GM21423 (cell line): ENCODE results near the gene IMMP2L.
"Not testable (repeated sequence)": the region's sequence is repeated elsewhere in the genome, so short reads cannot be mapped to it uniquely, and the experiment has no call there.

ENCODE experiments used
- ATAC-seq: cut with Tn5 transposase; IDR thresholded peaks from one replicate; pipeline ENCODE4 v1.9.1; 2021; ENCODE audit warnings: mild to moderate bottlenecking, moderate library complexity; ENCODE audit not compliant: unreplicated experiment

IMMP2L gene

DNA sequence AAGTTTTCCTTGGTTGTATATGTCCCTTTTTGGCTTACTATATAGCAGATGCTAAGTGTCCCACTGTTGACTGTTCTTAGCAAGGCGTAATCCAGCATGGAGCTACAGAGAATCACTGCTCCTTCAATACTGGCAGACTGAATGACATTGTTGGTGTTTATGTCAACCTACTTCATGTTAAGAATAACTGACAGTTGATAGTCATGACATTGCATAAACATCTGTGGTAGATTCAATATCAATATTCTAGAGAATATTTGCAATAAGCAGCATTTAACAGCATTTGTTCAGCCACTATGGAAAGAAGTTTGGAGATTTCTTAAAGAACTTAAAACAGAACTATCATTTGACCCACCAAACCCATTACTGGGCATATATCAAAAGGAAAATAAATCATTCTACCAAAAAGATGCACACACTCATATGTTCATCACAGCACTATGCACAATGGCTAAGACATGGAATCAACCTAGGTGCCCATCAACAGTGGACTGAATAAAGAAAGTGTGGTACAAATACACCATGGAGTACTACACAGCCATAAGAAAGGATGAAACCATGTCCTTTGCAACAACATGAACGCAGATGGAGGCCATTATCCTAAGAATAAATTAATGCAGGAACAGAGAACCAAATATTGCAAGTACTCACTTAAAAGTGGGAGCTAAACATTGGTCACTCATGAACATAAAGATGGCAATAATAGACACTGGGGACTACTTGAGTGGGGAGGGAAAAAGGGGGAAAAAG is 88.7 kb downstream of the IMMP2L start:
- ATAC-seq: no peak

- no peak for ATAC-seq
Observed at GRCh38 chr7:111470998-111471397, 91.3 kb downstream of the IMMP2L start.

DNA sequence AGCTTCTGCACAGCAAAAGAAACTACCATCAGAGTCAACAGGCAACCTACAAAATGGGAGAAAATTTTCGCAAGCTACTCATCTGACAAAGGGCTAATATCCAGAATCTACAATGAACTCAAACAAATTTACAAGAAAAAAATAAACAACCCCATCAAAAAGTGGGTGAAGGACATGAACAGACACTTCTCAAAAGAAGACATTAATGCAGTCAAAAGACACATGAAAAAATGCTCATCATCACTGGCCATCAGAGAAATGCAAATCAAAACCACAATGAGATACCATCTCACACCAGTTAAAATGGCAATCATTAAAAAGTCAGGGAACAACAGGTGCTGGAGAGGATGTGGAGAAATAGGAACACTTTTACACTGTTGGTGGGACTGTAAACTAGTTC is 92.4 kb downstream of the IMMP2L start:
- ATAC-seq: not testable (repeated sequence)

GRCh38 chr7:111465774-111466173 is 96.5 kb downstream of the IMMP2L start:
- ATAC-seq: not testable (repeated sequence)

DNA sequence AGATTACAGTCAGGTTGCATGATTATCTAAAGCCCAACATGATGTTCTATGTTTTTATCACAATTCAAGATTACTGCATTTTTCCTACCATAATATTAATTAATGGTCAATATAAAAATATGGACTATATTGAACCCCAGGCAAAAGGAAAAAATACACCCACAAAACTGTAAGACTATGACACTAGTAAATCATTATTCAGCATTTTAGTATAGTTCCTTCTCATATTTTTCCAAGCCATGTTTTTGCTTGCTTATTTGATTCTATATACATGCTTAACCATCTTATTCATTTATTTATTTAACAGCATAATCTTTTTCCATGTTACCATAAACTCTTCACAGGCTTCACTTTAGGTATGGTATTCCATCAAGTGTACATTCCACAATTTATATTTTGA is 101.6 kb downstream of the IMMP2L start:
- no peak for ATAC-seq

- ATAC-seq: no peak
Observed at GRCh38 chr7:111459757-111460280, 102.5 kb downstream of the IMMP2L start.

- no peak for ATAC-seq
Observed at GRCh38 chr7:111459065-111459756, 103.1 kb downstream of the IMMP2L start.

- not testable (repeated sequence) for ATAC-seq
Observed at GRCh38 chr7:111450705-111451104, 111.6 kb downstream of the IMMP2L start.

DNA sequence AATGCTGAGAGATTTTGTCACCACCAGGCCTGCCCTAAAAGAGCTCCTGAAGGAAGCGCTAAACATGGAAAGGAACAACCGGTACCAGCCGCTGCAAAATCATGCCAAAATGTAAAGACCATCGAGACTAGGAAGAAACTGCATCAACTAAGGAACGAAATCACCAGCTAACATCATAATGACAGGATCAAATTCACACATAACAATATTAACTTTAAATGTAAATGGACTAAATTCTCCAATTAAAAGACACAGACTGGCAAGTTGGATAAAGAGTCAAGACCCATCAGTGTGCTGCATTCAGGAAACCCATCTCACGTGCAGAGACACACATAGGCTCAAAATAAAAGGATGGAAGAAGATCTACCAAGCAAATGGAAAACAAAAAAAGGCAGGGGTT is 114.8 kb downstream of the IMMP2L start:
- ATAC-seq: not testable (repeated sequence)

DNA sequence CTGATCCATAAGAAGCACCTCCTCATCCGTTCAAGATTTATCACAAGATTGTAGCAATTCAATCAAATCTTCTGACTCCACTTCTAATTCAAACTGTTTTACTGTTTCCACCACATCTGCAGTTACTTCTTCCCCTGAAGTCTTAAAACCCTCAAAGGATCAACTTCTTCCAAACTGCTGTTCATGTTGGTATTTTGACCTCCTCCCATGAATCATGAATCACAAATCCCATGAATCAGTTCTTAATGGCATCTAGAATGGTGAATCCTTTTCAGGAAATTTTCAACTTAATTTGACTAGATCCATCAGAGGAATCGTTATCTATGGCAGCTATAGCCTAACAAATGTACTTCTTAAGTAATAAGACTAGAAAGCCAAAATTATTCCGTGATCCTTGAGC is 122.3 kb downstream of the IMMP2L start:
- no peak for ATAC-seq

DNA sequence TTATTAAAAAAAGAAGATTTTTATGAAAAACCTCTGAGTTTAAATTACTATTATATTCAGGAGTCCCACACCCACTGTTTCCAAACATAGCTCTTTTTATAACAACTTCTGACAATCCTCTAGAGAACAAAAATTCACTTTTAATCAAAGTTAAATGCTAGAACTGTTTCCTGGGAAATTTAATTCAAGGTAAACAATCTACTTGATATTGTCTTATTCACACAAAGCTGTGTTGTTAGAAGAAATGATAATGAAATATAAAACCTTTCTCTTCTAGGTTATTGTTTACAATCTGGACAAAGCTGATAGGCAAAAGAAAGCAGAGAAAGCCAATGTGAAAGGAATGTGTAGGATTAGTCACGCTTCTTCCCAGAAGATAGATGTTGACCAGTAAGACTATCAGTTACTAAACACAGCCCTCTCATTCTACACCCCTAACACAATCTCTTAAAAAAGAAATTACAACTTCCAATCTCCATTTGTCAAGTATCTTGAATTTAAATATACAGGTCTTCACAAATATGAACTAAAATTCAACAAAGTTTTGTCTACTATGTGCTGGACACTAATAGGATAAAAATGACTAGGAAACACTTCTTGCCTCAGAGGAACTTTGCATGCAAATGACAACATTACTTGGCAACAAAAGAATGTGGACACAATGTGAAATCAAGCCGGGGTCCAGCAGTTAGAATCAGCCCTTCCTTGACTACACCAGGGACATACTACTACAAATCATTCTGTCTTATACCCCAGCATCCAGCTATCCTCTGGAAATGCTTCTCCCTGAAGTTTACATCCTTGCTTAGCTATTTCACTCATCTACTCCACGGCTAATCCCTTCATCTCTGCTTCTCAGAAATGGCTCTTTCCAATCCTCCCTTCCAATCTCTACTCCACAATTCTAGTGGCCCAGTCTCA is 123.7 kb downstream of the IMMP2L start:
- ATAC-seq: no peak

- no peak for ATAC-seq
Observed at GRCh38 chr7:111437736-111438135, 124.6 kb downstream of the IMMP2L start.

DNA sequence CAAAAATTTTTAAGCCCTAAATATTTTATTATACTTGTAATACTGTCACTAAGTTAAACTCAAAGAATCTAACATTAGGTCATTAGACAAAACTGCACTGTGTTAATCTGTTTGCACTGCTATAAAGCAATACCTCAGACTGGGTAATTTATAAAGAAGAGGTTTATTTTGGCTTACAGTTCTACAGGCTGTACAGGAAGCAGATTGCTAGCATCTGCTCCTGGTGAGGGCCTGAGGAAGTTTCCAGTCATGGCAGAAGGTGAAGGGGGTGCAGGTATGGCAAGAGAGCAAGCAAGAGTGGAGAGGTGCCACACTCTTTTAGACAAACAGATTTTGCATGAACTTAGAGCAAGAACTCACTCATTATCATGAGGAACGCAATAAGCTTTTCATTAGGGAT is 125.7 kb downstream of the IMMP2L start:
- ATAC-seq: no peak

GRCh38 chr7:111433426-111433825 is 128.9 kb downstream of the IMMP2L start:
- ATAC-seq: no peak

- ATAC-seq: no peak
Observed at GRCh38 chr7:111429781-111430180, 132.5 kb downstream of the IMMP2L start.

GRCh38 chr7:111424768-111425167 is 137.5 kb downstream of the IMMP2L start:
- no peak for ATAC-seq

DNA sequence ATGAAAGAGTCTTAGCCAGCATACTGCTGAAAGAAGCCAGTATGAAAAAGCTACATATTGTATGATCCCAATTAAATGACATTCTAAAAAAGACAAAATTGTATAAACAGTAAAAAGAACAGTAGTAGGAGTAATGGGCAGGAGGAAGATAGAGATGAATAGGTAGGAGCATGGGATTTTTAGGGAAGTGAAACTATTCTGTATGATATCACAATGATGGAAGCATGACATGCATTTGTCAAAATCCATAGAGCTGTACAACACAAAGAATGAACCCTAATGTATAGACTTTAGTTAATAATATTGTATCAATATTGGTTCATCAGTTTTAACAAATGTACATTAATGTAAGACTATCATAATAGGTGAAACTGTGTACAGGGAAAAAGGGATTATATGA is 147.9 kb downstream of the IMMP2L start:
- no peak for ATAC-seq

DNA sequence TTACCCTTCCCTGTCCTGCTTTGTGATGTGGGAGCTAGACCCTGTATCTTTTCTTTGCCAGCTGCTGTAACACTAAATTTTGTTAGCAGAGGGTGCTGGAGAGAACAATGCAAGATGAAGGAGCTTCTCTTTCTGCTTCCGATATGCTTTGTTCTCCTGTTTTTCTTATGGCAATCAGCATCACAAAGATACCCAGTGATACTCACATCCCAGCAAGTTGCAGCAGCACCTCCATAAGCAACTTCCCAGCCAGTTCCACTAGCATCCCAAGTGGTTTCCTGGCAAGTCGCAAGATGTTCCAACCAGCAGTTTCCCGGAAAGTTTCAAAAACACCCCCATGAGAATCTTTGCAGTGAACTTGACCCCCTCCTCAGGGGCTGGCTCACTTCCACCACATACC is 148.6 kb downstream of the IMMP2L start:
- ATAC-seq: no peak

GRCh38 chr7:111410899-111411298 is 151.4 kb downstream of the IMMP2L start:
- ATAC-seq: no peak

- no peak for ATAC-seq
Observed at GRCh38 chr7:111409714-111410422, 152.4 kb downstream of the IMMP2L start.

DNA sequence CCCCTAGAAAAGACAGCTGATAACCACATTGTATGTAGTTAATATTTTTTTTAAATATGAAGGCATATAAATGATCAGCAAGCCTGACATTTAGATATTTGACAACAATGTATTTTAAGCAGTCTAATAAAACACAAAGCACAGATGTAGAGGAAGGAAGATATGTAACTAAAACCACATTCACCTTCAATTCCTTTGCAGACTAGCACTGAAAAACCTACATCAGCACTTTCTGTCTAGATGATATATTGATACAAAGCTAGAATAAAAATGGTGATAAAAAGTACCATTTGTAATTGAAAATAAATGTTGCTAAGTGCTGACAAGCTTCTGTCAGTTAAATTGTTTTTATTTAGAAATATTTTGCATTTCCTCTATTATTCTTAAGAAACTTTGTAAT is 153.6 kb downstream of the IMMP2L start:
- no peak for ATAC-seq
